NCI-H510A treated with DMSO at 0.1 percent for 48 hours (cell line): ENCODE data around the gene ACVR1.

Experiments
- DNase-seq: peaks from one replicate; lab custom pipeline; 2025; lab: John Stamatoyannopoulos, UW

ACVR1 gene

DNA sequence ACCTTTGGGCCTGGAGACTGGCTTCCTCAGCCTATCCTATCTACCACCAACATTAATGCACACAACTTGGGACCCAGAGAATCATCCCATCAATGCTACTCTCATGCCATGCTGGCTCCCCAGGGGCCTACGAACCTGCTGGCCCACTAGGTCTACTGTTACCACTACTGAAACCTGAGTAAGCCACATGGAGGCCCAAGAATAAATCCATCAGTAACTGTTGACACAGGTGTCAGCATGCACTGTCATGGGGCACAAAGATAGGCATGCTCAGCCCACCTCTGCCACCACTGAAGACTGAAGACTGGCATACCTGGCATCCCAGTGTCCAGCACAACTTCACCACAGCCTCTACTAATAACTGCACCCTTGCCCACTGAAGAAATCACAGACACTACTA, 176.3 kb downstream of the ACVR1 start:
- DNase-seq = no peak

DNA sequence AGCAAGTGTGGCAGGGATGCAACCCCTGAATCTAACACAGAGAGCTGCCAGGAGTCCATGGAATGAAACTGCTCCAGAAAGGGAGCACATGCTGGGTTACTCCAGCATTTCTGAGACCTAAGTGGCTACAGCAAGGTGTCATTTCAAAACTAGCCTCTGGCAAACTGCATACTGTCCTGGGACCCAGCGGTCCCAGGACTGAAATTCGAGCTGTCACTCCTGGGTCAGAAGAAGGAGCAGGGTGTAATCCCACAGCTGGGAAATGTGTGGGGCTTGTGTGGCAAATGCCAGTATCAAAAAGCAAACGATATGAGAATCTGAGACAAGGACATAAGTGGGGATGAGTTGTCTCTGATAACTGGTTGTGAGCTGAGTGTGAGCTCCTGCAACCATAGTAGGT, 177.1 kb downstream of the ACVR1 start:
- DNase-seq = no peak

DNA sequence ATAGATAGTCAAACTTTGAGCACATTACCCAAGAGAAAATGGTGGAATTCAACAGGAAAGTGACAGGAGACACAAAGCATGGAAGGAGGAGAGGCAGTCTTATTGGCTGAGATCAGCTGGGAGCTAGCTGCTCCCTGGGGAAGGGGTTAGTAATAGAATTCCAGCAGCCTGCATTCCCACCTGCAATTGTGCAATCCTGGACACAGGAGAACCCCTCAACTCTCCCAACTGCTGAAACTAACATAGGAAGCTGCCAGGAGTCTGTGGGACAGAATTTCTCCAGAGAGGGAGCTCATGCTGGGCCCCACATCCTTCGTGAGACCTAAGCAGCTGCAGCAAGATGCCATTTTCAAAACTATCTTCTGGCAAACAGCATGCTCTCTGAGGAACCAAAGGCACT, 177.7 kb downstream of the ACVR1 start:
- DNase-seq = no peak

DNA sequence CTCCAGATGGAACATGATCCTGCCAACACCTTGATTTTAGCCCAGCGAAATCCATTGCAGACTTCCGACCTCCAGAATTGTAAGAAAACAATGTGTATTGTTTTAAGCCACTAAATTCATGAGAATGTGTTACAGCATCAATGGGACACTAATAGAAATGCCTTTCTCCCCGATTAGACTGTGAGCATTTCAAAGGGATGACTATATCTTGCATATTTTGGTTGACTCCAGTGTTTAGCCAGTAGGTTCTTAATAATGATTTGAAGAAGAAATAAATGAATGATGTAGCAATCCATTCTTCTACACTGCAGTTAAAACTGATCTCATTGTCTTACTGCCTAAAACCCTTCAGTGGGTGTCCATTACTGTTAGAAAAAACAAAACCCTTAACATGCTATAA, 180.1 kb downstream of the ACVR1 start:
- DNase-seq = no peak

DNA sequence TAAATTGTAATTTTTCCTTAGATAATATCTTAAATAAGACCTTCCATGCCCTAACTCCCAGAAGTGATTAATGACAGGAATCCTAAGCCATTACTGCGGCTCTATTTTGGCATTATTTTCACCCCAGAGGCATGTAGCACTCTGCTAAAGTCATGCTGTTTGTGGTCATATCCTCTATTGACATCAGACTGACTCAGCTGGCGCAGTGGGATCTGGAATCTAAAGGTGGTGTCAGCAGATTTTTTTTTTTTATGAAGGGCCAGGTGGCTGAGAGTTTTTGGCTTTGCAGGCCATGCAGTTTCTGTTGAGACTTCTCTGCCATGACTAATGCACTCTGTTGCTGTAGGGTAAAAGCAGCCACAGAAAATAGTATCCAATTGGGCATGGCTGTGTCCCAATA, 183.4 kb downstream of the ACVR1 start:
- peak; percentile 9 for DNase-seq

DNA sequence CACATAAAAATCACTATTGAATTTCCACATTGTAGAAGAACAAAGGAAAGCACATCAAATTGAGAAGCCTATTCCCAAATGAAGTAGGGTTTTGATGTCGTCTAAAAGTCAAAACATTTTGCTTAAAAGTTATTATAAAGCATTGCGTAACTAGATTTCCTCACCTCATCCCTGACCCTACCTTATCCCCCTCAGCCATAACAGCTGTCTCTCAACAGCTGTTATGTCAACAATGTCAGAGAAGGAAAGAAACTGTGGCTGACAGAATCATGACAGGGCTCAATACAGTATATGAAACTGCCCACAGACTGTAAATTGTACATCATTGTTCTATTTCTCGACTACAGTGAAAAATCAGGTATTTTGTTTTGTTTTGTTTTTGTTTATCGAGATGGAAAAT, 184.4 kb downstream of the ACVR1 start:
- DNase-seq = peak; percentile 18

DNA sequence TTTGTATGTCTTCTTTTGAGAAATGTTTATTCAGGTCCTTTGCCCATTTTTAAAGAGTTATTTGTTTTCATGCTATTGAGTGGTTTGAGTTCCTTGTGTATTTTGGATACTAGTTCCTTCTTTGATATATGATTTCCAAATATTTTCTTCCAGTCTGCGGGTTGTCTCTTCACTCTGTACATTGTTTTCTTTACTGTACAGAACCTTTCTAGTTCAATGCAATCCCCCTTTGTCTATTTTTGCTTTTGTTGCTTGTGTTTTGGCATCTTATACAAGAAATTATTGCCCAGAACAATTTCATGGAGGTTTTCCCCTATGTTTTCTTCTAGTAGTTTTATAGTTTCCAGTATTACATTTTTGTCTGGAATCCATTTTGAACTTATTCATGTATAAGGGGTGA, 185.0 kb downstream of the ACVR1 start:
- DNase-seq = no peak
